ENCODE results near the gene B4GALNT1.
"Not testable (repeated sequence)": the region's sequence is repeated elsewhere in the genome, so short reads cannot be mapped to it uniquely, and the experiment has no call there.

The B4GALNT1 gene

DNA sequence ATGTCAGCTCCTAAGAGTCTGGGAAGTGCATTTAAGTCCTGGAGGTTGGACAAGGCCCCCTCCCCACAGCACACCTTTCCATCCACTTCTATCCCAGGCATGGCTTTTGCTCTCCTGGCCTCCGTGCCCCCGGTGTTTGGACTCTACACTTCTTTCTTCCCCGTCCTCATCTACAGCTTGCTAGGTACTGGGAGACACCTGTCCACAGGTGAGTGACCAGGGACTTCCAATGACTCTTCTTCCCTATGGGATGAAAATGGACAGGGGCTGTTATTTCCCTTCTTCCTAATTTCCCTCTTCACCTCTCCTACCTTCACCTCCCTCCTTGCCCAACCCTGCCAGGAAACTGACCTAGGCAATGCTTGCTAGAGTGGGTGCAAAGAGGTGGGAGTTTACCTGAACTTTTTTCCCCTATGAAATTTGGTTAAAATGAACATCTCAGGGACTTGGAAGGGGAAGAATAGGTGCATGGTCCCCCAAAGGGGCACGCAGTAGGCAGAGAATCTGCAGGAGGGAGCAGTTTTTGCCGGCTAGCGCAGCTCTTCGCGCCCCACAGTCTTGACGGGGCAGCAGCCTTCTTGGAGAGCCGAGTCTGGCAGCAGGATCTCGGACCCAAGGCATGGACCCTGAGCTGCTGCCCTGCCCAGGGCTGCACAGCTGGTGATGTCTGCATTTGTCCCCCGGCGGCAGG lies 12.6 kb downstream of the B4GALNT1 start:
- no peak for DNase-seq

DNA sequence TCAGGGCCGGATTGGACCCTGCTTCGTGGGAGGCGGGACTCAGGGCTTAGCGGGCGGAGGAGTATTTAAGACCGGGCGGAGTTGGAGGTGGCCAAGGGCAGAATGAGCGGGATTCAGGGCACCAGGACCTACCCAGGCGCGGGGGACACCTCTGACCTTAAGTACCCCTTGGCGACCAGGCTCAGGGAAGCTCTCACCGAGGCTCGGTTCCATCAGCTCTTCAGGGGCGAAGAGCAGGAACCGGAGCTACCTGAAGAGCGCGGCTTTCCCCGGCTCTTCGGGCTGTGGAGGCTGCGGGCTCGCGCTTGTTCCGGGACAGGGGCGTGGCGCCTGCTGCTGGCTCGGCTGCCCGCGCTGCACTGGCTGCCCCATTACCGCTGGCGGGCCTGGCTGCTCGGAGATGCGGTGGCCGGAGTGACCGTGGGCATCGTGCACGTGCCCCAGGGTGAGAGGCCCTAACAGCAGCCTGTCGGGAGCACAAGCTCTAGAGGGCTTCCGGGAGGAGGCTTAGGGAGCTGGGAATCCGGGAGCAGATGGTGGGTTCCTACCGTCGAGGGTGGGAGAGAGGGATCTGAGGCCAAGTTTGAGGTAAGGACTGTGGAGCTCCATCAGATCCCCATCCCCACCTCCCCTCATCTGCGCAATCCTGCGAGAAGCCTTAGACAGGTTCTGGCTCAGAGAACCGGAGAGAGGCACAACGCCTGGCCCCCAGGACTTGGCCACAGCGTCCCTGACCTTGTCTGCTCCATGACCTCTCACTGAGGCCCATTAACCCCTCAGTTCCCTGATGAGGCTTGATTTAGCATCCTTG lies 13.4 kb downstream of the B4GALNT1 start:
- no peak for DNase-seq

DNA sequence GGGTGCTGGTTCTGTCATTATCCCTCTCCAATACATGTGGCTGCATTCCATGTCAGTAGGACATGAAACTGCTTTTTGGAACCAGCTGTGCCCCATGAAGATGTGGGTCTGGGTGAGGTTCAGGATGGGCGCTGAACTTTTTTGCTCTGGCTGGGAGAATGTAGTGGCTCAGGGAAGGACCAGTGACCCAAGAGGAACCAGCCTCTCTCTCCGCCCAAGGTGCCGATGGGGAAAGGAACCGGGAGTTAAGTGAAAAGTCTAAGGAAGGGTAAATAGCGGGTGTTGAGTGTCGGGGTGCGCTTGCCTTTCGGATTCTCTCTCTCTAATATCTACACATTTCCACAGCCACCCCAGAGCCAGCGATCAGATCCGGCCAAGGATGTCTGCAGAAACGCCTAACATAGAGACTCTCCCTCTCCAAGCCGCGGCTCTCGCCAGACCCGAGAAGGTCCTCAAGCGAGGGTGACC lies 14.0 kb downstream of the B4GALNT1 start:
- no peak for DNase-seq

DNA sequence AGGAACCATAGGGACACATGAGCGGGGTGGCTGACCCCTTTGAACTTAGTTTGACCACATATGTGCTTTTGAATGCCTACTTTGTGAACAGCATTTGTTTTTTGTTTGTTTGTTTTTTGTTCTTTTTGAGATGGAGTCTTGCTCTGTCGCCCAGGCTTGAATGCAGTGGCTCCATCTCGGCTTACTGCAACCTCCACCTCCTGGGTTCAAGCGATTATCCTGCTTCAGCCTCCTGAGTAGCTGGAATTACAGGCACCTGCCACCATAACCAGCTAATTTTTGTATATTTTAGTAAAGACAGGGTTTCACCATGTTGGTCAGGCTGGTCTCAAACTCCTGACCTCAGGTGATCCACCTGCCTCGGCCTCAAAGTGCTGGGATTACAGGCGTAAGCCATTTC lies 14.6 kb downstream of the B4GALNT1 start:
- not testable (repeated sequence) for DNase-seq

DNA sequence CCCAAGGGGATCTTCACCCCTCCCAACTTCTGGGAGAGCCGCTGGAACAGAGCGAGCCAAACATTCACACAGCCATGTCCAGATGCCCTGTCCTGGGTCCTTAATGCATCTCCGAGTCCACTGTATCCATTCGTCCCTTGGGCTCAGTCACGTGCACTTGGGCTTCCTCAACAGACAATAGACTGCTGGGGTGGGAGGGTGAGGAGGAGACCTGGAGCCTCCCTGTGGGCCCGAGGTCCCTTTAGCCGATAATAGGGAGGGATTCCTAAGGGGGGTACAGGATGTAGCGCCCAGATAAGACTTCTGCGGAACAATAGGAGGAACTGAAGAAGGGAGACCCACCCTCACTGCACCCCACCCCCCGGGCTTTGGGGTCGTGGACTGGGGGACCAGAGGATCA lies 15.1 kb downstream of the B4GALNT1 start:
- no peak for DNase-seq

DNA sequence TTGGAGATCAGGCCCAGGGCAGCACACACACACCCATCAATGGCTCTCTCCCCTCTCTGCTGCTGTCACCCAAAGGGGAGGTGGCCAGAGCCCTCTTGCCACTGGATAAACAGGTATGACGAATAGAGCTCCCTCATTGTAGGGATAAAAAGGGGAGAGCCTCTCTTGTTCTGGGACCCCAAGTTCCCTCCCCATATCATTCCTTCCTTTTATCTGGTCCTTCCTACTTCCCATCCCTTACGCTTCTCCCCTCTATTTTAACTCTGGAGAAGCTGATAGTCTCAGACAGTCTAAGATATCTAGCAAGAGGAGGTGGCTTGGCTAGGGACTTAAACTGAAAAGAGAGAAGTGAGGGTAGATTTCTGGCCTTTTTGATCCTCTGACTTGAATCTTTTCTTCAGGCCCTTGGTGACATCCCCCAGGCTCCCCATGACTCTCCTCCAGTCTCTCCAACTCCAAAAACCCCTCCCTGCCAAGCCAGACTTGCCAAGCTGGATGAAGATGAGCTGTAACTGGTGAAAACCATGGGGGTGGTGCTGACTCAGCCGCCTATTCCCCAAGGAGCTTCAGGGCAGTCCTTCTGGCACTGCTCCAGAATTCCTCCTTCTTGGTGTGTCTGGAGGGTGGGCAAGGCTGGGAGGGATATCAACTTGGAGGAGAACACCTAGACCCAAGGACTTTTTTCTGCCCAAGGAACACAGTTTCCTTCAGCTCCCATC lies 16.5 kb downstream of the B4GALNT1 start:
- DNase-seq: no peak

DNA sequence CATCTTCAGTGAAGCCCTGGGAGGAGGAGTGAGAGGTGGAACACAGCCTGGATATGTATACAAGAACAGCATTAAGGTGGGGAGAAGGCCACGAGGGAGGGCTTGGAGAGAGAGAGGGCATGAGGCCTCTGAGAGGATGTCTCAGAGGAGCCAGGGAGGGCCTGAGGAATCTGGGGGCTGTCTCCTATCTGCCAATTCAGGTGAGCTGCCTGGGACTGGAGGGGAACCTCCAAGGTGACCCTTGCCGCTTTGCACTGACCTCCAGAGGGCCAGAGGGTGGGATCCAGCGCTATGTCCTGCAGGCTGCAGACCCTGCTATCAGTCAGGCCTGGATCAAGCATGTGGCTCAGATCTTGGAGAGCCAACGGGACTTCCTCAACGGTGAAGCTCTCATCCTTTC lies 17.4 kb downstream of the B4GALNT1 start:
- DNase-seq: no peak

DNA sequence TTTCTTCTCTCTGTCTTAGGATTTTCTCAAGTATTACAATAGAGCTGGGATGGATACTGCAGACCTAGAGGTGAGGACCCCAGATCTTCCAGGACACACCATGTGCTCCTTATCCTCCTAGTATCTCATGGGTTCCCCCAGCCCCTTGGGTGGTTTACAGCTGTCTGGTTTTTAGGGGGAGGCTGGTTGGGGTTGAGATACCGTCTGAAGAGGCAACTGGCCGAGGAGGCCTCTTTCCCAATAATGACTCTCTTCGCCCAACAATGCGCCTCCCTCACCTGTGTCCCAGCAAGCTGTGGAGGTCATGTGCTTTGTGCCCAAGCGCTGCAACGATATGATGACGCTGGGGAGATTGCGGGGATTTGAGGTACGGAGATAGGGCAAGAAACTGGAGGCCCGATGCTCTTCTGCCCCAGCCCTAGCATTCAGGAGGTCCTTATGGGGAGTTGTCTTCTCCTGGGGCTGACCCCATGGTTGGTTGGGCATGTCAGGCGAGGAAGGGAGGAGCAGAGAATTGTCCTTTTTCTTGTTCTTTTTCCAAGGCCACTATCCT lies 18.0 kb downstream of the B4GALNT1 start:
- no peak for DNase-seq

DNA sequence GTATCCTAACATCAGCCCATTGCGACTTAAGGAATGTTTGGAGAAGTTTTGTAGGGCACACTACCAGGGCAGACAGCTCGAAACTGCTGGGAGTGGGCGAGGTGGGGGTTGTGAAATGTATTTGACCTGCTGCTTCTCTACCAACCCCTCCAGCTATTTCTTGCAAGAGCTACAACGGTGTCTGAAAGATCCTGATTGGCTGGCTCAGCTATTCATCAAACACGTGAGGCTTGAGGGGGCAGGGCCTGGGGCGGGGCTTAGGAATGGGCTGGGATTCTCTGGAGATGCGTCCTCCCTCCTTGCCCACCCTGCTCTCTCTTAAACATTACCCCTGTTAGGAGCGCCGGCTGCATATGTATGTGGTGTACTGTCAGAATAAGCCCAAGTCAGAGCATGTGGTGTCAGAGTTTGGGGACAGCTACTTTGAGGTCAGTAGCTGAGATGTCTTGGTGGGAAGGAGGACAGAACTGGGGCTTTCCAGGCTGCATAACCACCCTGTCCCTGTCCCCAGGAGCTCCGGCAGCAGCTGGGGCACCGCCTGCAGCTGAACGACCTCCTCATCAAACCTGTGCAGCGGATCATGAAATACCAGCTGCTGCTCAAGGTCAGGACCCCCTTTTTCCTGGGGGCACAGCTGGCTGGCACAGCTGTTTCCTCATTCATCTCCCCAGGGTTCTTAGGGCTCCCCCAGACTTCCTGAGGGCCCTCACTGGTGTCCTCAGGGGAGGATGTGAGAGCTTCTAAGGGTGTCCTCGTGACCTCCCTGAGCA lies 18.6 kb downstream of the B4GALNT1 start:
- DNase-seq: no peak

DNA sequence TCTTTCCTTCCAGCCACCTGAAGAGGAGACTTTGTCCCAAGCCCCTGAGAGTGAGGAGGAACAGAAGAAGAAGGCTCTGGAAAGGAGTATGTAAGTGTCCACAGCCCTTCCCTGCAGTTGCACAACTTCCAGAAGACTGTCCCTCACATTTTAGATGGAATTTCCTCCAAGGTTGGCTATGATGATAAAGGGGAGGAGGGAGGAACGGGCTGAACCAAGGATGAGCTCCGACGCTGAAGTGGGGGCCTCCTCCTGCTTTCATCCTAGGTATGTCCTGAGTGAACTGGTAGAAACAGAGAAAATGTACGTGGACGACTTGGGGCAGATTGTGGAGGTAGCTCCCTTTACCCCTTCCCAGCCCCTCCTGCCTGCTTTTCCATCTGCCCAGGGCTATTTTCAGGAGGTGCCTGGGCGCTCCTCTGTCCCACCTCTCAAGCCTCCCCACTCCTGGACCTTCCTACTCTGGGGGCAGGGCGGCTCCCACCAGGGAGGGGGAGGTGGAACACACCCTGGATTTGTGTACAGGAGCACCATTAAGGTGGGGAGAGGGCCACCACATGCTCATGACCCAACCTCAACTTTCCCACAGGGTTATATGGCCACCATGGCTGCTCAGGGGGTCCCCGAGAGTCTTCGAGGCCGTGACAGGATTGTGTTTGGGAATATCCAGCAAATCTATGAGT lies 19.4 kb downstream of the B4GALNT1 start:
- no peak for DNase-seq

DNA sequence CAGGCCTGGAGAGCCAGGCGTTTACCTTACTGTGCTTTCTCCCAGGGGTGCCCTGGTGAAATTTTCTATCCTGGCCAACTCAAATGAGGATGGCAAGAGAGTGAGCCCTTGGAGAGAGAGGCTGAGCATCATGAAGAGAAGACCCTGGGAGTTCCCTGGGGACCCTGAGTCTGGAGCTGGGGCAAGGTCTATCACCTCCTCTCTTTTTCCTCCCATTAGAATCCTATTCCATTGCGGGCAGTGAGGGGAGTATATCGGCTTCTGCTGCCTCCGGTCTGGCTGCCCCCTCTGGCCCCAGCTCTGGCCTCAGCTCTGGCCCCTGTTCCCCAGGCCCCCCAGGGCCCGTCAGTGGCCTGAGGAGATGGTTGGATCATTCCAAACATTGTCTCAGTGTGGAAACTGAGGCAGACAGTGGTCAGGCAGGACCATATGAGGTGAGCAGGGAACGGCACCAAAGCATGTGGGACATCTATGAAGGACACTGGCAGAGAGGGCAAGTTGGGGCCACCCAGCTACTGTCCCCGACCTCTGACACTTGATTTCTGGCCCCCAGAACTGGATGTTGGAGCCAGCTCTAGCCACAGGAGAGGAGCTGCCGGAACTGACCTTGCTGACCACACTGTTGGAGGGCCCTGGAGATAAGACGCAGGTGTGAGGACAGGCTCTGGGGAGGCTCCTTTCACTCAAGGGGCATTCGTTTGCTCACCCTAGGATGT lies 20.1 kb downstream of the B4GALNT1 start:
- no peak for DNase-seq

DNA sequence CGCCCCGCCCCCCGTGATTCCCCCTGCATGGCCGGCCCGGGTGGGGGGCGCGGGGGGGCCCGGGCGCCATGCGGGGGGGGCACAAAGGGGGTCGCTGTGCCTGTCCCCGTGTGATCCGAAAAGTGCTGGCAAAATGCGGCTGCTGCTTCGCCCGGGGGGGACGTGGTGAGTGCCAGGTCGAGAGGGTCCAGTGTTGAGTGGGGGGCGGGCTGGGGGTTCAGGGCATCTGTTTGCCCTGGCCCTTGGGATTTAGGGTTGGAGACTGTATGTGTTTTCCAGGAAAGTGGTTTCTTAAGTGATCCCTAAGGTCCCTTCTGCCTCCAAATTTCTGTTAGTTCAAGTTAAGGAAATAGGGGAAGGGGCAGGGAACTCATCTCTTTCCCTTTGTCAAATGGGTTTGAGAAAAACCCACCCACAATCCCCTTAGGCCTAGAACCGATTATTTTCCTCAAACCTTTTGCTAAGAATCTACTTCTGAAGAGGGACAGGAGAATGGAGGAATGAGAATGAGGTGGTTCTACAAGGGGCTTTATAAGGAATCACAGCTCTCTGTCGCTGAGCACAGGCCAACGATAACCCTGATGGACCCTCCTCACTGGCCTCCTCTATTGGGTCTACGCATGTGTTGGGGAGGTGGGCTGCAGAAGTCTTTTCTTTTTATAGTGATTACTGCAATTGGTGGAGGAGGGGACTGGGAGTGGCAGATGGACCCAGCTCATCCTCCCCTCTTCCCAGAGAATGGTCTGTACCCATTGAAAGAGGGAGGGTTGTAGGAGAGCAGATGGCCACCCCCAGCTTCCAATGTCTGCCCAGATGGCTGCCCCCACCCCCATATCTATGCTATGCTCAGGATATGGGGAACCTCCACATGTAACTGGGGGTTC lies 20.9 kb downstream of the B4GALNT1 start:
- DNase-seq: no peak

DNA sequence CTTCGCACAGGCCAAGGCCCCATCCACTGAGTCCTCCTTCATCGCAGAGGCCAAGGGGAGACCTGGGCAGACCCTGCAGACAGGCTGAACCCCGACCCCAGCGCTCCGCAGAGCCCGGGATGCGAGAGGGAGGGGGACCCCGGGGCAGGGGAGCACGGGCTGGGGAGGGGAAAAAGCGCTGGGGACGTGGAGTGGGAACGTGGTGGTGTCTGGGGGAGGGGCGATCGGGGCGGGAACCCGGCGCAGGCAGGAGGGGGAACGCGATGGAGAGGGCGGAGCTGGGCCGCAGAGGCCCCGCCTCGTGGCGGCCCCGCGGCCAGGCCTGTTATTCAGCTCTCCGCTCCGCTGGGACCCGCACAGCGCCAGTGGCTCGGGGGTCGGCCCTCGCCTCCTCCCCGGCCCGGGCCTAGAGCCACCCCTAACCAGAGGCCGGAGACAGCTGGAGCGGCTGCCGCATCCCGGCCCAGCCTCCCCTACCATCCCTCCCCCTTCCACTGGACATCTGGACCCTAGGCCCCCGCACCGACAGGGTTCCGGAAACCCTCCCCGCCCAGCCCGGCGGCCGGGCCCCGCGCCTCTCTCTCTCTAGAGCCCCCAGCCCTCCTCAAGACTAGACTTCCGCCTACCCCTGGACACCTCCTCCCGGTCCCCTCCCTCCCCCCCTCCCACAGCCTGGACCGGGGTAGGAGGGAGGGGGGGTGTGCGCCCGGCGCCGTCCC lies 21.7 kb downstream of the B4GALNT1 start, which contains the start of gene ARHGEF25:
TSS of gene ARHGEF25 (plus strand) at position 328 of the 719 bp plus-strand sequence. CDS start 460 bp downstream, outside the sequence.
- peak; percentile 35 for DNase-seq

DNA sequence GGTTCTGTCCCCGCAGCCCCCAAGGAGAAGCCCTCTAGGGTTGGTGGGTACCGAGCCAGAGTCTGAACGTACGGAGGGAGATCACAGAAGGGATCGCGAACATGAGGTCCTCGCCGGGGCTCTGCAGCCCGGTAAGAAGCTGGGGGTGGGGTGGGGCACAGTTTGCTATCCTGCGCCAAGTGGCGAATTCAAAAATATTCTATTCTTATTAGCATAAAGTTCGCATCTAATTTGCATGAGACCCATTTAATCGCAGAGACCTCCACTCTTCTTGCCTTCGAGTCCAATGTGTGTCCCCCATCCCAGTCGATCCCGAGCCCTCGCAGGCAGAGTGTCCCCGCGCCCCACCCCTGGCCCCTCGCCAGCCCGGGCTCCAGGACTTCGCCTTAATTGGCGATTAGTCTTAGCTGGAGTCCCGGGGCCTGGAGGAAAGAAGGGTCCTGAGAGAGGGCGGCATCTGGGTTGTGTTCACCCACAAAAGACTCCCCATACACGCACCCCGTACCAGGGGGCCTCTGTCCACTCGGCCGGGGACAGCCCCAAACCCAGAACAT lies 22.4 kb downstream of the B4GALNT1 start:
- DNase-seq: no peak

DNA sequence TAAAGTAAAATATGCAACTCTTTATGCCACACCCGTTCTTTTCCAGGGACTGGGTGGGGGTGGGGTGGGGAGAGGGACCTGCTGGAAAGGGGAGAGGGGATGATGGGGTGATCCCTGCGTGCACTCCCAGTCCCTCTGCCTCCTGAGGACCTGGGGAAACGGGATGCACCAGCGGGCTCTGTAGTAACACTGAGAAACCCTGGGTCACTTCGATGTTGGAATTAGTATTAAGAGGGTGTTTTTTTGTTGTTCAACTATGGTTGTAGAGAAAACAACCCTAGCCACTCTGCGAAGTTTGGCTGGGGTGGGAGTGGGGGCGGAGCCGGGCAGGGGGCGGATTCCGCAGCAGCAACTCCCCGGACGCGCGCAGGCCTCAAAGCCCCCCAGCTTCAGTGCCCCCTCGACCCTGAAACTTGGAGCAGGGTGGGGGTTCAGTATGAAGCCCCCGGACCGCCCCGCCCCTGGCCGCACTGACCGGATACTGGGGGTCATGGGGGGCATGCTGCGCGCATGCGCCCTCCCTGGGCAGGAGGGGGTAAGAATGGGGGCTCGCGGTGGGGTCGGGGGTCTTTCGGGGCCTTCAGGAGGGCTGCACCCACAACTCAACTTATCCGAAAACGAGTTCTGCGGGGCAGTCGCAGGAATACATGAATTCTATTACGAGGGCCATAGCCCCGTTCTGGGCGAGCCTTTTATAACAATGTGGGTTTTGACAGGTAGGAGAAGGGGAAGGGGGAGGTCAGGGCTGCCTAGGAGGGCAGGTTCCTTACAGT lies 23.0 kb downstream of the B4GALNT1 start:
- no peak for DNase-seq

DNA sequence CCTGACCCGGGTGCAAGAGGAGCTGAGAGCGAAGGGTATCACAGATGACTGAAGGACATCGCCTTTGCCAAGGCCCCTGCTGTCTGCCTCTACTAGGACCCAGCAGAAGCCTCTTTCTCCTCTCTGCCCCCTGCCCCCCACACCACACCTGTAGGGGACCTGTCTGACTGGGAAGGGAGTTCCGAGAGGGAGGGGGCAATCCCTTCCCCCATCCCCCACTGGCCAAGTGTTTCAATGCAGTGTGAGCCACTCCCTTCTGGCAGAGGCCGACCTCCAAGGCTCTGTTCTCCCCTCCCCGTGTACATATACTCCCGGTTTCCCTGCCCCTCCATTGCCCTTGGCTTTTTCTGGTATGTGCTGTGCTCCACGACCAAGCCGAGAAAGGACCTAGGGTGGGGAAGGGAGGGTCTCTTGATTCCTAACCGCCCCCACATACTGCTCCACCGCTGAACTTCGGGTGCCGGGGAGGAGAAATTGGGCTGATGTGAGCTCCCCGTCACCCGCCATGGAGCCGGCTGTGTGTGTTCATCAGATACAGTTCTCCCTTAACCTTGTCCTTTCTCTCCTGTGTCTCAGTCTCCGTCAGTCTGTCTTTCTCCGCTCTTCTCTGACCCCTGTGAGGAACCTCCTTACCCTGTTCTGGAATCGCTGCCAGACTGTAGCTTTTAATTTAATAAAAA lies 23.8 kb downstream of the B4GALNT1 start:
- no peak for DNase-seq

DNA sequence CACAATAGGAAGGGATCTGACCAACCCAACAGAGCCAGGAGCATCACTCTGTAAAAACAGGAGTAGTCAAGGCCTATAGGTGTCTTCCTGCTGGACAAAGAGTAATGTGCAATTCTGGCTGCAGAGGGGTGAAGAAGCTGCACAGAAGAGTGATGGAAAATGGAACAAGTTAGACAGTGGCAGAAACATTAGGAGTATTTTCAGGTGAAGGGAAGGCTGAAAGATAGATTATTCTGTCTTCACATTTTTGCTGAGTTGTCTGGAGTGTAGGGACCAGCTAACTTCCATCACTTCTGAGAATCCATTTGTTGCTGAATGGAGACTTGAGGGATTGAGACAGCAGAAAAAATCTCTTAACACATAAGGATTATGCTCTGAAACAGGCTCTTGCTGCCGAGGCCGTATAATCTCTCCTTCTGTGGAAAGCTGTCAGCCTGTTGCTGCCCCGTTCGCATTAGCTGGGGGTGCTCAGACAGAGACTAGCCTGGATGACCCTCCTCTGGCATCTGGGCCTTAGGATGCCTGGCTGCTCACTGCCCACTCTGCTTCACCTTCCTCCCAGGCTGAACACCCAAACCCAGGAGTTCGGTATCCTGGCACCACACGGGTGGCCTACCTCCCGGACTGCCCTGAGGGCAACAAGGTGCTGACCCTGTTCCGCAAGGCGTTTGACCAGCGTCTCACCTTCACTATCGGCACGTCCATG lies 24.9 kb downstream of the B4GALNT1 start:
- DNase-seq: no peak

Measured in NCI-H510A treated with DMSO at 0.1 percent for 48 hours (cell line).